HG03045 (cell line): ENCODE data around the gene NHLH1.

Experiments
- ATAC-seq: cut with Tn5 transposase; IDR thresholded peaks from one replicate; pipeline ENCODE4 v1.9.1; 2021; ENCODE audit warnings: mild to moderate bottlenecking, moderate library complexity; ENCODE audit not compliant: unreplicated experiment

NHLH1 gene

DNA sequence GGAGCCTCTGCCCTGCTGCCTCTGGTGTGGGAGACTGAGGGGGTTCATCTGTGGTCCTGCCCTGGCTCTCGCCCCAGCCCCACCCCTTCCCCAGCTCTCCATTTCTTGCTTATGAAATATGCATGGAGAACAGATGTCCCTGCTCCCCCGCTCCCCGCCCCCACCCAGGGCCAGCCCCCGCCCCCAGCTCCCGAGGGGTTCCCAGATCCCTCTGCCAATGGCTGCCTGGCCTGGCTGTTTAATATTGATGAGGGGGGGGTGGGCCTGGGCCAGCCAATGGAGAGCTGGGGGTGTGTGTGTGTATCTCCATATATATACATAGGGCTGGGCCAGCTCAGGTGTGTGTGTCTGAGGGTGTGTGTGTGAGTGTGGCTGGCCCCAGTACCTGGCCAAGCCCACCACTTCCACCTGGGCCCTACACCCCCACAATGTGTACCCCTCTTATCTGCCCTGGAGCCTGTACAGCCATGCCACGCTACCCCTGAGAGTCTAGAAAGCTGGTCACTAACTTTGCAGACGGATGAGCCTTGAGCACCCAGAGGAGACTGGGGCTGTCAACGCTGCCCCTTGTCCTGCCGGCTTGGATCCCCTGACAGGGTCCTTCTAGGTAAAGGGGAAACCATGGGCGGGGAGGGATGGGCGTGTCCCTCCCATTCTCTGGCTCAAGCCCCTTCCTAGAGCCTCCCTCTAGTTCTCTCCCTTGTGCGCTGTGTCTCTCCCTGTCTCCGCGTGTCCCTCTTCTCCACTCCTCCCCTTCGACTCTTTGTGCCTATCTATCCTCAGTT lies at the start of gene NHLH1:
TSS of gene NHLH1 (plus strand) at position 341 of the 785 bp plus-strand sequence. CDS start 3,661 bp downstream, outside the sequence.
- no peak for ATAC-seq

DNA sequence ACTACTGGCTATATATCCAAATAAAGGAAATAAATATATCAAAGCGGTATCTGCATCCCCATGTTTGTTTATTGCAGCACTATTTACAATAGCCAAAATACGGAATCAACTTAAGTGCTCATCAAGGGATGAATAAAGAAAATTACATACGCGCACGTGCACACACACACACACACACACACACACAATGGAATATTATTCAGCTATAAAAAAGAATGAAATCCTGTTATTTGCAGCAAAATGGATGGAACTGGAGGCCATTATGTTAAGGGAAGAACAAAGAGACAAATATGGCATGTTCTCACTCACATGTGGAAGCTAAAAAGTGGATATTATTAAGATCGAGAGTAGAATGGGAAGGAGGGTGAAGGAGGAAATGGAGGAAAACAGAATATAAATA lies 44.0 kb upstream of the NHLH1 start:
- ATAC-seq: no peak

GRCh38 chr1:160325252-160325651 lies 41.6 kb upstream of the NHLH1 start:
- ATAC-seq: no peak

DNA sequence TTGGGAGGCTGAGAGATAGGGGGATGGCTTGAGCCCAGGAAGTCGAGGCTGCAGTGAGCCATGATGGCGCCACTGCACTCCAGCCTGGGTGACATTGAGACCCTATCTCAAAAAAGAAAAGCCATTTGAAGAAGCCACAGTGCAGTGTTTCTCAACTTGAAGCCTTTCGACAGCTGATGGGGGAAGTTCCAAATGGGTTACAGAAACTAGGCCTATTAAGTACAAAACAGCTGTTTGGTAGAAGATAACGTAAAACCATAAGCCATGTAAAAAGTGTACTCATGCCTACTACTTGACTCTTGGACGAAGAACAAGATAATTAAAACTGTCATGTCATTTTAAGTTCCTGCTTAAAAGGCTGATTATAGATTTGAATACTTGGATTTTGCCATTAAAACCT lies 40.5 kb upstream of the NHLH1 start:
- no peak for ATAC-seq

DNA sequence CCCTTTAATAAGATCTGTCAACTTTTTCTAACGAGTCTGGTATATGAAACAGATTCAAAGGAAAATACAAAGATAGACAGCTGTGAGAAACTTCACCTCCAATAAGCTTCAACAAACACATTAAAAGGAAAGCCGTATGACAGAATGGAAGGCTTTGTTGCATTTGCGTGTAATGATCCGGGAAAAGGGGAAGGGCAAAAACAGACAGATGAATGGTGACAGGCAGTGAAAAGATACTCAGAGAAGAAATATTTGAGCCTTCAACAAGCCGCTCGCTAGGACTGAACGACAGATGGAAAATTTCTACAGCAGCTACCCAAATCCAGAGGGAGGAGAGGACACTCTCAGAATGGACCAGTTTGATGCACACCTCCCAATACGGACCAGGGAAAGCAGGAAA lies 38.7 kb upstream of the NHLH1 start:
- ATAC-seq: no peak

GRCh38 chr1:160330119-160330518 lies 36.8 kb upstream of the NHLH1 start:
- no peak for ATAC-seq

DNA sequence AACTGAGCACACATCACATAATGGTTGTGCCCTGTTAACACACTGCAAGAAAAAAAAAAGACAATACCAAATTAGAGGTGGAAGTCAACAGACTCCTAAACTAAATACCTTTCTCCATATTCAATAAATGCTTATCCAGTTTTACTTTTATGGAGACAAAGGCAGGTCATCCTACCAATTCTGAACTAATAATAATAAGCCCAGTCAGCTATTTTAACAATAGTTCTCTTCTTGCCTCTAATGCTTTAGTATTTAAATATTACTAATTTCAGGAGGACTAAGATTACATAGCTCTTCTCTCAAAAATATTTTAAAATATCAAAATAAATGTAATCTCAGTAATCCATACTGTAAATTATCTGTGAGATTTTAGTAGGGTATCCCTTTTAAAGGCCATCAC lies 34.4 kb upstream of the NHLH1 start:
- no peak for ATAC-seq

DNA sequence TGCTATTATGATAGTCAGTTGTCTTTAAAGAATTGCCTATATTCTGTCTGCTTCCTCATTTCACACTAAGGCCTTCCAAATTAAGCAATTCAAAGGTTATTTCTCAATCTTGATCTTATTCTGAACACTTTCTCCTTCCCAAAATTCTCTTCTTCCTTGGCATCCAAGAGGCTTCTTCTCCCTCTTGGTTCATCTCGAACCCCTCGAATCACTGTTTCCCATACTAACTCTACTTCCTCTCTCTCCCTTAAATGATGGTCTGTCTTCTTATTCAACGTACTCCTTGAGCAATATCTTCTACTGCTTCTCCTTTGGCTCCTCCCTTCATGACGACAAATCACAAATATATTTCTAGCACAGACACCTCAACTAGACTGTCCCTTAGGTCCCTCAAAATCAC lies 28.3 kb upstream of the NHLH1 start:
- ATAC-seq: no peak

DNA sequence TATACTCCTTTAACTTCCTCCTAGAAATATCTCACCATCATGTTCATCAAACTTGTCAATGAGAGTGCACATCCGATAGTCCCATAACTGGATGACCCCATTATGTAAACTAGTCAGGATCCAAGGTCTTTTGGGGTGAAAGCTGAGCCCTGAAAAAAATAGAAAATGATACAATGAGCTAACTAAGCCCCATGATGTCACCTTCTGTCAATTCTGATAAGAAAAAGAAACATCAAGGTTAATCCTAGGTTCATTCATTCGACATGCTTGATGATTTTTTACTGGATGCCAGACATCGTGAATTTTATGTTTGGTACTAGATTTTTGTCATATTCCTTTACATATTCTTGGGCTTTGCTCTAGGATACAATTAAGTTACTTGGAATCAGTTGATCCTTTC lies 26.7 kb upstream of the NHLH1 start:
- ATAC-seq: no peak

DNA sequence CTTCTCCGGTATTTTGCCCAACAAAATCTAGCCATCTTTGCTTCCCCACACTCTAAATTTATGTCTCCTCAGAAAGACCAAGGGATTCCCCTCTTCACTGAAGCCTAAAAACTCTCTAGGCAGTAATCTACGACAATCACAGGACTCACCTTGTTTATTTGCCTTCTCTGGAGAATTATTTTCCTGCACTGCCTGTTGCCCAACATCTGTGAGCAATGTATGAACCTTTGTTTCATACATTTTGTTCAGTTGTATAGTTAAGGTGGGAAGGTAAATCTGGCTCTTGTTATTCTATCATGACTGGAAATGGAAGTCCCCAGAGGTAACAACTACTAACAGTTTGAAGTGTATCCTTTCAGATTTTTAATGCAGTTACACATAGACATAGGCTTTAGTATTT lies 26.0 kb upstream of the NHLH1 start:
- ATAC-seq: no peak

DNA sequence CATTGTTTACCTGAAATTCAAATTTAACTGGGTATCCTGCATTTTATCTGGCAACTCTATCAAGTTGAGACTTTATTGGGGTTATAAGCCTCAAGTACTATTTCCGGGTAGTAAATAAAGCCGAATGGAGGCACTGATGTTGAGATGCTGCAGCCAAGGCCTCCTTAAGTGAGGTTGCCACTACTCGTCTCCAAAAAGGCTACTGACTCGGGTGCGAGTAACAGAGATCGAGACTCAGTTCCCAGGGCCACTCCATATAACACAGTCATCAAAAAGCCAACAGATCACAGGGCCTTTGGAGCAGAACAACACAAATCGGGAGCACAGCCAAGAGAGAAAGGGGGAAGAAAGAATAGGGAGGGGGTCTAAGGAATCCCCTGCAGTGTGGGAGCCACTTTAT lies 24.3 kb upstream of the NHLH1 start:
- ATAC-seq: no peak

- ATAC-seq: peak; percentile 92
Observed at GRCh38 chr1:160342953-160343869, 23.7 kb upstream of the NHLH1 start, which contains the start of the genes COPA and NCSTN. Gene COPA, minus strand, starts transcription at chr1:160343250. Its CDS starts 80 bp downstream, at chr1:160343170. Gene NCSTN, plus strand, starts transcription at chr1:160343383. Its CDS starts 14 bp downstream, at chr1:160343397.

- ATAC-seq: no peak
Observed at GRCh38 chr1:160344241-160344640, 22.6 kb upstream of the NHLH1 start.

DNA sequence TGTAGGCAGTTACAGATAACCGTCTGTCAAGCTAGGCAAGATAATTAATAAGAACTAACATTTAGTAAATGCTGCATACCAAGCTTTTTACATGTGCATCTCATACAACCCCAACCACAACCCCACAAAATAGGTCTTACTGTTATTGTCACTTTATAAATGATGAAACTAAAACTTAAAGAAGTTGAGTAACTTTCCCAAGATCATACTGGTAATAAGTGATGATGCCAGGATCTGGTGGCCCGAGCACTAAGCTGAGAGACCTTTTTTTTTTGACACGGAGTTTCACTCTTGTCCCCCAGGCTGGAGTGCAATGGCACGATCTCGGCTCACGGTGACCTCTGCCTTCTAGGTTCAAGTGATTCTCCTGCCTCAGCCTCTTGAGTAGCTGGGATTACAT lies 21.9 kb upstream of the NHLH1 start:
- ATAC-seq: no peak

GRCh38 chr1:160346463-160346862 lies 20.4 kb upstream of the NHLH1 start:
- no peak for ATAC-seq

- ATAC-seq: no peak
Observed at GRCh38 chr1:160346958-160347357, 19.9 kb upstream of the NHLH1 start.

GRCh38 chr1:160351629-160352028 lies 15.2 kb upstream of the NHLH1 start:
- ATAC-seq: no peak

DNA sequence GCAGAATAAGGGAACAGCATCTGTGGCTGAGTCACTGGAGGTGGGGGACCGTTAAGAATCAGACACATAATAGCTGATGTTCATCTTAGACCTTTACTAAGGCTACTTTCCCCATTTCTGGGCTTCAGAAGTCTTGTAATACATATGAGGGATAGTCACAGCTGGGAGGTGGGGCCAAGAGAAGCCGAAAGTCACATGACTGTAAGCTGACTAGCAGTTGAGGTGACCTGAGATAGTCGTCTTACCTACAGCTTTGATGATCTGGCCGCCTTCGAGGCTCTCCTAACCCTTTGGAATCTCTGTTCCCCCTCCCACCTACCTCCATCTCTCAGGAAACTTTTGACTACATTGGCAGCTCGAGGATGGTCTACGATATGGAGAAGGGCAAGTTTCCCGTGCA lies 14.3 kb upstream of the NHLH1 start:
- ATAC-seq: no peak

GRCh38 chr1:160353223-160353622 lies 13.6 kb upstream of the NHLH1 start:
- ATAC-seq: no peak

- no peak for ATAC-seq
Observed at GRCh38 chr1:160354388-160354985, 12.4 kb upstream of the NHLH1 start.

DNA sequence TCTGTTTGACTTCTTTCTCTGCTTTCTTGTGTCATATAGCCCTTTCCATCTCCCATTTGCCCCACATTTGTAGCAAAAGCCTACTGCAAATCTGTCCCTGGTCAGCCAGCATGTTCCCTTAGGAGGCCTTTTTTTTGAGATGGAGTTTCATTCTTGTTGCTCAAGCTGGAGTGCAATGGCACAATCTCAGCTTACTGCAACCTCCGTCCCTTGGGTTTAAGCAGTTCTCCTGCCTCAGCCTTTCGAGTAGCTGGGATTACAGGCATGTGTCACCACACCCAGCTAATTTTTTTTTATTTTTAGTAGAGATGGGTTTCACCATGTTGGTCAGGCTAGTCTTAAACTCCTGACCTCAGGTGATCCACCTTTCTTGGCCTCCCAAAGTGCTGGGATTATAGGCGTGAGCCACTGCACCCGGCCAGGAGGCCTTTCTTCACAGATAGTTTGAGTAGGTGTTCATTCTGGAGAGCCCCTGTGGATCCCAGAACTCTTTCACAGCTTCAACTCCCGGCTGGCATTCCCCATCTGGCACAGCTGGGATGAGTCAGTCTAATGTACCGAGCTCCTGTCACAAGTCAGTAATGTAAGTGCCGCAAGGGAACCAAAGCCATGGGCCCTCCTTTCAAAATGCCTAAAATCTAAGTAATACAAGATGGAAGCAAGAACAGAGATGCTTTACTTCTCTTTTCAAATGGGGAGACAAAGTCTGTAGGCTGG lies 9.4 kb upstream of the NHLH1 start:
- no peak for ATAC-seq
